PC-3 (cell line): Measurements from ENCODE around the gene UMODL1.

ENCODE experiments used
- EZH2 ChIP-seq: fragments of 300-600 bp; sonication (generic); IDR thresholded peaks from one replicate; pipeline ENCODE4 v1.6.1; 2017; ENCODE audit warnings: antibody characterized with exemption, mild to moderate bottlenecking, low read length; ENCODE audit not compliant: unreplicated experiment
- EZH2phosphoT487 ChIP-seq: fragments of 300-600 bp; sonication (generic); IDR thresholded peaks from 2 replicates; pipeline ENCODE4 v1.6.1; 2018; ENCODE audit warnings: mild to moderate bottlenecking, antibody characterized with exemption, low read length, borderline replicate concordance
- TF ChIP-seq, protein P1 (sequence below): fragments of 300-600 bp; sonication (generic); conservative IDR thresholded peaks from 2 replicates; pipeline ENCODE4 v1.5.1; 2017; ENCODE audit warnings: antibody characterized with exemption, low read depth, mild to moderate bottlenecking, low read length

DNA sequence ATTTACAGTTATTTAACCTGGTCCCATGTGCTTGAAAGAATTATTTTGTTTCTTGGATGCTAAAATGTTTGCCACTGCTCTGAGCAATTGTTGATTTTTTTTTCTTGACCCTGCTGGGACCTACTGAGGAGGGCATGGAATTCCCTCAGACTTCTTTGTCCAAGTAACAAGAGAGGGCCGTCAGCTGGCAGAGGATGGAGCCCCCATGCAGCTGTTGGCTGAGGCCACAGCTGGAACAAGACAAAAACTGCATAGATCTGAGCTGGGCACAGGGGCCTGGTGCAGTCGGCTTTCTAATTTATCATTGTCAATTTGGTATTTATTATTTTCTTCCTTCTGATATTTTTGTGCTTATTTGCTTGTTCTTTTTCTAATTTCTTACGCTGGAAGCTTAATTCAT is 108.2 kb downstream of the UMODL1 start:
- TF ChIP-seq, protein P1, sequence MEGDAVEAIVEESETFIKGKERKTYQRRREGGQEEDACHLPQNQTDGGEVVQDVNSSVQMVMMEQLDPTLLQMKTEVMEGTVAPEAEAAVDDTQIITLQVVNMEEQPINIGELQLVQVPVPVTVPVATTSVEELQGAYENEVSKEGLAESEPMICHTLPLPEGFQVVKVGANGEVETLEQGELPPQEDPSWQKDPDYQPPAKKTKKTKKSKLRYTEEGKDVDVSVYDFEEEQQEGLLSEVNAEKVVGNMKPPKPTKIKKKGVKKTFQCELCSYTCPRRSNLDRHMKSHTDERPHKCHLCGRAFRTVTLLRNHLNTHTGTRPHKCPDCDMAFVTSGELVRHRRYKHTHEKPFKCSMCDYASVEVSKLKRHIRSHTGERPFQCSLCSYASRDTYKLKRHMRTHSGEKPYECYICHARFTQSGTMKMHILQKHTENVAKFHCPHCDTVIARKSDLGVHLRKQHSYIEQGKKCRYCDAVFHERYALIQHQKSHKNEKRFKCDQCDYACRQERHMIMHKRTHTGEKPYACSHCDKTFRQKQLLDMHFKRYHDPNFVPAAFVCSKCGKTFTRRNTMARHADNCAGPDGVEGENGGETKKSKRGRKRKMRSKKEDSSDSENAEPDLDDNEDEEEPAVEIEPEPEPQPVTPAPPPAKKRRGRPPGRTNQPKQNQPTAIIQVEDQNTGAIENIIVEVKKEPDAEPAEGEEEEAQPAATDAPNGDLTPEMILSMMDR = no peak
- no peak for TF ChIP-seq EZH2
- TF ChIP-seq EZH2phosphoT487 = no peak
